Measurements from ENCODE around the gene ITIH3.

GRCh38 chr3:52787246-52787645, 7.3 kb upstream of the ITIH3 start:
- TF ChIP-seq MYC (IDR thresholded peaks at IDR 0.05; ENCODE audit: low read depth, low read length) = no peak
- no peak for TF ChIP-seq CTCF (IDR thresholded peaks at IDR 0.05; ENCODE audit: low read depth, low read length)

Measured in NB4 (cell line).